Liver (tissue), 9 donors: Measurements from ENCODE around the gene TCHP. TPM values are rescaled to one million over a fixed set of nuclear protein-coding genes. Genes with fewer than 3 reads are reported as not detected.
"Not testable (repeated sequence)": the region's sequence is repeated elsewhere in the genome, so short reads cannot be mapped to it uniquely, and the experiment has no call there.

Experiments used
- DNase-seq: peaks from one replicate; pipeline ENCODE4 v3.0.0-alpha.2; 2017; ENCODE audit warnings: low spot score
- H3K27ac ChIP-seq, 2 donors: one replicate each; pipeline ENCODE4 v1.7.0; 2013; ENCODE audit warnings: inconsistent platforms in 2 of 2, low read length in 2 of 2, control low read depth in 1 of 2, low read depth in 1 of 2, mild to moderate bottlenecking in 1 of 2
- H3K27me3 ChIP-seq, 4 donors: one replicate each; pipeline versions ENCODE4 v1.6.1 to v1.7.0; 2013; ENCODE audit warnings: low read length in 3 of 4, inconsistent platforms in 1 of 4, mild to moderate bottlenecking in 1 of 4, moderate library complexity in 1 of 4; ENCODE audit not compliant: control insufficient read depth in 4 of 4, insufficient read depth in 4 of 4
- H3K36me3 ChIP-seq, 4 donors: one replicate each; pipeline versions ENCODE4 v1.6.1 to v1.7.0; 2013; ENCODE audit warnings: low read length in 3 of 4, mild to moderate bottlenecking in 3 of 4, low read depth in 1 of 4, moderate library complexity in 1 of 4; ENCODE audit not compliant: control insufficient read depth in 4 of 4, insufficient read depth in 3 of 4
- H3K4me1 ChIP-seq, 4 donors: one replicate each; pipeline versions ENCODE4 v1.6.1 to v1.7.0; 2013; ENCODE audit warnings: low read length in 3 of 4, mild to moderate bottlenecking in 3 of 4, moderate library complexity in 1 of 4; ENCODE audit not compliant: control insufficient read depth in 4 of 4, insufficient read depth in 4 of 4
- H3K4me3 ChIP-seq, 3 donors: one replicate each; pipeline versions ENCODE4 v1.6.1 to v1.7.0; 2013; ENCODE audit warnings: low read length in 3 of 3, control low read depth in 1 of 3, low read depth in 1 of 3, mild to moderate bottlenecking in 1 of 3
- H3K9ac ChIP-seq, 2 donors: one replicate each; pipeline ENCODE4 v1.7.0; 2013; ENCODE audit warnings: low read length in 2 of 2, mild to moderate bottlenecking in 2 of 2, moderate library complexity in 2 of 2, control low read depth in 1 of 2, low read depth in 1 of 2
- H3K9me3 ChIP-seq, 4 donors: one replicate each; pipeline versions ENCODE4 v1.6.1 to v1.7.0; 2013; ENCODE audit warnings: low read length in 3 of 4; ENCODE audit not compliant: control insufficient read depth in 4 of 4
- ATF3 ChIP-seq: IDR thresholded peaks from 2 replicates; pipeline ENCODE4 v1.6.1; 2016; ENCODE audit warnings: antibody characterized with exemption
- CTCF ChIP-seq: fragments of 150-350 bp; IDR thresholded peaks from 2 replicates; pipeline ENCODE4 v1.5.1; 2017; ENCODE audit warnings: improper control_type of control experiment, low read depth, low read length; ENCODE audit not compliant: missing input control
- EGR1 ChIP-seq, 2 donors: IDR thresholded peaks; 2 replicates each; pipeline ENCODE4 v1.6.1; 2016 to 2018; ENCODE audit warnings: antibody characterized with exemption in 2 of 2, low read depth in 2 of 2
- FOXA1 ChIP-seq: IDR thresholded peaks from 2 replicates; pipeline ENCODE4 v1.6.1; 2016; ENCODE audit warnings: antibody characterized with exemption
- FOXA2 ChIP-seq: IDR thresholded peaks from 2 replicates; pipeline ENCODE4 v1.6.1; 2016; ENCODE audit warnings: antibody characterized with exemption
- GABPA ChIP-seq, 2 donors: IDR thresholded peaks in 1 of 2; conservative IDR thresholded peaks in 1 of 2; 2 replicates each; pipeline ENCODE4 v1.6.1; 2016; ENCODE audit warnings: antibody characterized with exemption in 2 of 2, mild to moderate bottlenecking in 1 of 2, moderate library complexity in 1 of 2
- HNF4A ChIP-seq, 2 donors: conservative IDR thresholded peaks; 2 replicates each; pipeline ENCODE4 v1.6.1; 2016; ENCODE audit warnings: antibody characterized with exemption in 2 of 2, mild to moderate bottlenecking in 2 of 2
- HNF4G ChIP-seq: IDR thresholded peaks from 2 replicates; pipeline ENCODE4 v1.6.1; 2016; ENCODE audit warnings: antibody characterized with exemption
- JUND ChIP-seq, 2 donors: IDR thresholded peaks; 2 replicates each; pipeline ENCODE4 v1.6.1; 2016; ENCODE audit warnings: antibody characterized with exemption in 2 of 2
- MAX ChIP-seq: IDR thresholded peaks from 2 replicates; pipeline ENCODE4 v1.6.1; 2016; ENCODE audit warnings: antibody characterized with exemption
- NR2F2 ChIP-seq: IDR thresholded peaks from 2 replicates; pipeline ENCODE4 v1.6.1; 2016; ENCODE audit warnings: antibody characterized with exemption
- RAD21 ChIP-seq, 2 donors: IDR thresholded peaks; 2 replicates each; pipeline ENCODE4 v1.6.1; 2016; ENCODE audit warnings: antibody characterized with exemption in 2 of 2, mild to moderate bottlenecking in 2 of 2
- REST ChIP-seq: IDR thresholded peaks from 2 replicates; pipeline ENCODE4 v1.6.1; 2016; ENCODE audit warnings: antibody characterized with exemption, mild to moderate bottlenecking
- RXRA ChIP-seq, 2 donors: IDR thresholded peaks; 2 replicates each; pipeline ENCODE4 v1.6.1; 2017 to 2018; ENCODE audit warnings: antibody characterized with exemption in 2 of 2, mild to moderate bottlenecking in 1 of 2
- SP1 ChIP-seq: IDR thresholded peaks from 2 replicates; pipeline ENCODE4 v1.6.1; 2018; ENCODE audit warnings: antibody characterized with exemption, mild to moderate bottlenecking
- TAF1 ChIP-seq: conservative IDR thresholded peaks from 2 replicates; pipeline ENCODE4 v1.6.1; 2016; ENCODE audit warnings: antibody characterized with exemption, mild to moderate bottlenecking
- YY1 ChIP-seq: IDR thresholded peaks from 2 replicates; pipeline ENCODE4 v1.6.1; 2016; ENCODE audit warnings: antibody characterized with exemption, mild to moderate bottlenecking
- ZBTB33 ChIP-seq: IDR thresholded peaks from 2 replicates; pipeline ENCODE4 v1.6.1; 2016; ENCODE audit warnings: antibody characterized with exemption
- WGBS: extraction: QIAGEN DNeasy Blood & Tissue Kit; methylation state at CpG from one replicate; pipeline ENCODE4 v1.1.7; 2013; 5-methylcytosine and 5-hydroxymethylcytosine counted together
- polyA plus RNA-seq, 2 donors: library from polyadenylated mRNA; stranded (reverse) in 1 of 2; unstranded in 1 of 2; fragments of 200-250 nt in 1 of 2; fragments of >200 nt in 1 of 2; fragmentation: Nextera tagmentation in 1 of 2; extraction: Ambion mirVana in 1 of 2; gene quantifications; one replicate each; pipeline versions ENCODE4 v1.2.1 to v1.2.3, GENCODE V29; 2013 to 2015
- total RNA-seq, 2 donors: library from RNA; depleted of rRNA; stranded (reverse); fragments of >200 nt; gene quantifications; one replicate each; pipeline ENCODE4 v1.2.3, GENCODE V29; 2014
- donor health status: healthy.
- donor health status: healthy.
- donor health status: healthy.
- donor health status: healthy.
- donor health status: healthy.

TCHP gene
- total RNA-seq (1 to 10 TPM; 5.4 to 9.8 TPM), polyA plus RNA-seq (1 to 10 TPM; 5.0 to 5.1 TPM)

GRCh38 chr12:109899783-109900751 is at the start of gene TCHP:
Gene TCHP, plus strand, starts transcription at chr12:109900274. Its CDS starts 2,753 bp downstream, at chr12:109903027.
- peaks cover 9 to 22% (median 15%) of the 10 kb centered on the region in 4 donors for H3K36me3 ChIP-seq
- peak within 1 kb of the TSS; percentile 0 to 51 for H3K27ac ChIP-seq
- H3K9me3 ChIP-seq, result no peaks in the 10 kb centered on the region
- TF ChIP-seq RAD21 (IDR thresholded peaks at IDR 0.05), result peak; percentile 71 to 77
- TF ChIP-seq FOXA2, result no peak
- TF ChIP-seq REST, result no peak
- peak; percentile 94 for TF ChIP-seq YY1
- TF ChIP-seq HNF4G, result no peak
- TF ChIP-seq ATF3, result no peak
- peak in 1 of 2 donors; percentile 37 for TF ChIP-seq HNF4A (conservative IDR thresholded peaks at IDR 0.05)
- peak; percentile 40 for TF ChIP-seq SP1
- no peak for TF ChIP-seq JUND (IDR thresholded peaks at IDR 0.05)
- peak in 1 of 2 donors; percentile 74 for TF ChIP-seq GABPA (IDR thresholded peaks at IDR 0.05 in 1 of 2, conservative IDR thresholded peaks at IDR 0.05 in 1 of 2)
- peak; percentile 75 for TF ChIP-seq ZBTB33
- no peak for TF ChIP-seq EGR1 (IDR thresholded peaks at IDR 0.05; ENCODE audit: low read depth in 2 of 2)
- TF ChIP-seq MAX, result peak; percentile 63
- peak; percentile 36 for TF ChIP-seq CTCF
- TF ChIP-seq RXRA (IDR thresholded peaks at IDR 0.05), result peak; percentile 32 to 37
- TF ChIP-seq TAF1, result no peak
- peak; percentile 32 for TF ChIP-seq NR2F2
- no peak for TF ChIP-seq FOXA1
- H3K4me1 ChIP-seq, result peaks cover 1 to 16% (median 10%) of the 10 kb centered on the region in 4 donors
- peak; percentile 80 for DNase-seq
- no peaks in the 10 kb centered on the region for H3K27me3 ChIP-seq
- peak within 1 kb of the TSS; percentile 79 to 94 (median 91) for H3K4me3 ChIP-seq
- H3K9ac ChIP-seq, result peak within 1 kb of the TSS; percentile 90
- 3% methylated on average over 69 of the region's 69 CpGs for WGBS

GRCh38 chr12:109850518-109850917 is 49.6 kb upstream of the TCHP start:
- not testable (repeated sequence) for H3K9me3 ChIP-seq
- 91% methylated on average over 6 of the region's 6 CpGs for WGBS

More at GRCh38 chr12:109850518-109850917, 49.6 kb upstream of the TCHP start:
- not testable (repeated sequence) for H3K4me3 ChIP-seq, H3K36me3 ChIP-seq, H3K9ac ChIP-seq, DNase-seq, H3K27ac ChIP-seq, H3K4me1 ChIP-seq, H3K27me3 ChIP-seq
